ENCODE measurements around the gene MFSD12.

Gene MFSD12

DNA sequence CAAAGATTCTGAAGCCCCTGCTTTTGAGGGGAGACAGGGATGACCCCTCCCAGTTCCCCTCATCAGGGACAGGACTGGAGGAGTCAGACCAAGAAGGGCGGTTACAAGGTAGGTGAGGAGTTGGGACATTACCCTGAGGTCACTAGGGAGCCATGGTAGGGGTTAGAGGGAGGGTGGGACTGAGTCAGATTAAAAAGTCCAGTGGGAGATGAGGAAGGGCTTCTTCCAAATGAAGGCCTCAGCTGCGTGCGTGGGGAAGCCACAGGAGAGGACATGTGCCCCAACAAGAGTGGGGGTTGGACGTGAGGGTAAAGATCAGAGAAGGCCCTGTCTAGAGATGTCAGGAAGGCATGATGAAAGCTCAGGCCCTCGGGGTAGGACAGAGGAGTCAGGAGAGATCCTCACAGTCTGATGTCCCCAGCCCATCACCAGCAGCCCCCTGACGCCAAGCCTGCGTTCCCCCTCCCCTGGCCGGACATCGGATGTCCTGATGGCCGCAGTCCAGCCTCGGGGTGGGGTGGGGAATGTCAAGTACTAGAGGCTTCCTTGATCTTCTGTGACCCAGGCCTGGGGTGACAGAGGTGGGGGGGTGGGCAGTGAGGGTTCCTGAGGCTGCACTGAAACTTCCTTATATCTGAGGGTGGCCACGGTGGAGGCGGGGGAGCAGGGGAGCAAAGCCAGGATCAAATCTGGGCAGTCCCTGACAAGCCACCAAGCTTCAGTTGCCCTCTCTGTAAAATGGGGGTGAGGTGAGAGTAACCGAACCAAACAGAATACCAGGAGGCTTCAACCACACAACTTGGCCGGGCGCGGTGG lies 6.5 kb upstream of the MFSD12 start:
- DNase-seq = no peak

DNA sequence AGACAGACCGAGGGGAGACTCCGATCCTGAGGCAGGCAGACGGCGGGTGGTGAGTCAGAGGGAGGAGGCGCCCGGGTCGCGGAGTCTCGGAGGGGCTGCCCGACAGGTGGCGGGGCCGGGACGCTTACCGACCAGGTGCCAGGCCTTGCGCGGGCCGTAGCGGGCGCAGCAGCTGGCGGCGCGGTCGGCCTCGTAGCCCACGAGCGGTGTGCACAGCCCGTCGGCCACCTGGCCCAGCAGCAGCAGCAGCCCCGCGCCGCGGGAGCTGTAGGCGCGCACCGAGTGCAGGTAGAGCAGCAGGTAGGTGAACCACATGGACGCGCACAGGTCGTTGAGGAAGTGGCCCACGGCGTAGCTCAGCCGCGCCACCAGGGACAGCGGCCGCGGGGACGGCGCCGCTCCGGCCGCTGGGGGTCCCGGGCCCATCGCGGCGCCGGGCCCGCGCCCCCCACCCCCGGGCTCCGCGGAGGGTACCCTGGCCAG lies 367 bp downstream of the MFSD12 start:
- DNase-seq = peak; percentile 71

DNA sequence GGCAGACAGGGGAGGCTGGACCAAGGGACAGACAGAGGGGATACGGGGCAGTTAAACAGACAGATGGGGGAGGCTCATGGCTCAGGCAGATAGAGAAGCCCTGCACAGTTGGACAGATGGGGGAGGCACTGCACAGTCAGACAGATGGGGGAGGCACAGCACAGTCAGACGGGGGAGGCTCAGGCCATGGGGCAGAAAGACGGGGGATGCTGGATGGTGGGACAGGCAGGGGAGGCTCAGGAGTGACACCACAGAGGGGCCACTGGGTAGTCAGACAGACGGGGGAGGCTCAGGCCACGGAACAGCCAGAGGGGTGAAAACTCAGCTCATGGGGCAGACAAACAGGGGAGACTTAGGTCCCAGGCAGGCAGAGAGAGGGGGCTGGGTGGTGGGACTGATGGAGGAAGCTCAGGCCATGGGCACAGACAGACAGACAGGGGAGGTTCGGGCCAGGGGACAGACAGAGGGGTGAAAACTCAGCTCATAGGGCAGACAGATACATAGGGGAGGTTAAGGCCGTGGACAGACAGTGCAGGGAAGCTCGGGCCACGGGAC lies 886 bp downstream of the MFSD12 start:
- no peak for DNase-seq

DNA sequence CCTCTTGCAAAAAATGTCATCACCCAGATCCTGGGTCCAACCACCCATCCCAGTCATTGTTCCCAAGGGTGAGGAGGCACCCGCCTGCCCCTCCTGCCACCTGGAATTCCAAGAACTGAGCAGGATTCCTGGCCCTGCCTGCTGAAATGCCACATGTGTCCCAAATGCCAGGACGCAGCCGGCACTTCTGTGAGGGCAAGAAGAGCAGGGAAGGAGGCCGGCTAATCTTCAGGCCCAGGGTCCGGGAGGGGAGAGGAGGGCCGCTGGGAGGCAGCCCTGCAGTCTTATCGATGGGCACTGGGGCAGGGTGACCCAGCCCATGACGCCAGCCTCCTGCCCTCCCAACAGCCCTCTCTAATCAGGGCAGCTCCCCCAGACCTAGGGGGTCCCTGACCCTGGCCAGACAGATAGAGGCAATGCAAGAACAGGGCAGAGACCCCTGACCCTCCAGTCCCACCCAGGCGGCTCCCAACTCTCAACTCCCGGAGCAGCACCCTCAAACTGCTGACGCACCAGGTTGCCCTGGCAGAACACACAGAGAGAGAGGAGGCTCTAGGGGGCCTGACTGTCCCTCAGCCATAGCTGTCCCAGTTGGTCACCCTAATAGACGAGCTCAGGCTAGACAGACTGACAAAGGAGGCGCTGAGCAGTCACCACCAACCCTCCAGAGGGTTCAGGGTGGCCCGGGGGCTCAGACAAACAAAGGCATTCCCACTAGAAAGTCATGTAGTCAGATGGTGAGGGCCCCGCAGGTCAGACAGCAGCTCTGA lies 1.5 kb downstream of the MFSD12 start:
- DNase-seq = no peak

DNA sequence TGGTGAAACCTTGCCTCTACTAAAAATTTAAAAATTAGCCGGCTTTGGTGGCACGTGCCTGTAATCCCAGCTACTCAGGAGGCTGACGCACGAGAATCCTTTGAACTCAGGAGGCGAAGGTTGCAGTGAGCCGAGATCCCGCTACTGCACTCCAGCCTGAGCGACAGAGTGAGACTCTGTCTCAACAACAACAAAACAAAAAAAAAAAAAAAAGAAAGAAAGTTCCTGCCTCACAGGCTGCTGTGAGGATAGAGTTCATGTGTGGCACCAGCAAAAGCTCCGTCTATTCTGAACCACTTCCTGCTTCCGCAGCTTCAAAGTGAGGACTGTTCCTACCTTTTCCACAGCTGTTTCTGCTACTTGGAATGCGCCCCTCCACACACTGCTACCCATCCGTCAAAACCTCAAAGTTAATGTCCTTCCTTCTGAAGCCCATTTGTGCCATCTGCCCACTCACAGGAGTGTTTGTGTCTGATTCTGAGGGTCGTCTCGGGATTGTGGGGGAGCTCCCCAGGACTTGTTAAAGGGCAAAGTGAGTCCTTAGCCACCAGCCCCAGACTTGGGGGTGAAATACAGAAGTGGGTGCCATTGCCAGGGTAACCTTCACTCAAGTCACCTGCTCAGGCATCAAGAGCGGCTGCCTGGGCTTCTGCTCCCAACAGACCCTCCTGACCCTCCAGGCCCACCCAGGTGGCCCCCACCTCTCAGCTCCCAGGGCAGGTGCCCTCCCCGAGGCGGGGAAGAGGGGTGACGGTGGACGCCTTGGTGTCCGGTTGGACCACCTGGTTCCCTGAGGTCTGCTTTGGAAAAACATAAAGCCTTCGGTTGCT lies 2.9 kb downstream of the MFSD12 start:
- DNase-seq = no peak

DNA sequence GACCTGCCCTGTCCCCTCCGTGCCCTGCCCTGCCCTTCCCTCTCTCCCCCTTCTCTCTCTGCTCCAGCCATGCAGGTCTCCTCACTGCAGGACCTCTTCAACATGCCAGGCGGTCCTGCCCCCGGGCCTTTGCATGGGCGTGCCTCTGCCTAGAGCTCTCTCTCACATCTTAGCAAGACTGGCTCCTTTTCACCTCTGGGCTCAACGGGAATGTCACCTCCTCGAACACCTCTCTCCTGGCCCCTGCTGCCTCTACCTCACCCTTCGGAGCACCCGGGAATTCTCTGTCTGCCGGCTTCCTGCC lies 5.6 kb downstream of the MFSD12 start:
- no peak for DNase-seq

DNA sequence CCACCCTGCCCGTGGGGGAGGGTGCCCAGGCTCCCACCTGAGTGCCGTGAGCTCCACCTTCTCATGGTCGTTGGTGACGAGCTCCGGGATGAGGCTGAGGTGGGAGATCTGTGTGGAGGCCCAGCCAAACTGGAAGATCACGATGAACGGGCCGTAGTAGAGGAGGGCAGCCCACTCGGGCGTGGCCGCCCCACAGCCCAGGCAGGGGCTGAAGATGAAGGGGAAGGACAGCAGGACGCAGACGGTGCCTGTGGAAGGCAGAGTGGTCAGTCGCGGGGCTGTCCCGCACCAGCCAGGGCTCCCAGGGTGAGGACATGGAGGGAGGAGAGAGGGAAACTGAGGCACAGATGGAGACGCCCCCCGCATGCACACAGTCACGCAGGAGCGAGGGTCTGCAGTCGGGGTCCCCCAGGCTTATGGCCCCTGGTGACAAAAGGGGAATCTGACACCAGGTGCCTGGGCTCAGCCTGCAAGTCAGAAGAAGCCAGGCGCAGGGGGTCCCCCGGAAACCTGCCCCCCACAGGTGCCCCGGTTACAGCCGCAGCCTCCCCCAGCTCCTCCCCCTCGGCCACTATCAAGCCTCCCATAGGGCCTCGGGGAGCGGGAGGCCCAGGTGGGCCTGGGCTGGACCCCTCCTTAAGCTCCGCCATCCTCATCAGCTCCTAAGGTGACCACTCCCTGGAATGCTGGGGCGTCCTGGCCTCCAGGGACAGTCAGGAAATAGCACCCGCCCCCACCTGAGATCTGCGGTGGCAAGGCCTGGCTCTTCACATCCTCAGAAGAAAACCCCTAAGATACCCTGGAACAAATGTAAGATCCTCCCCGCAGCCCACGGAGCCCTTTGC lies 6.2 kb downstream of the MFSD12 start:
- no peak for DNase-seq

DNA sequence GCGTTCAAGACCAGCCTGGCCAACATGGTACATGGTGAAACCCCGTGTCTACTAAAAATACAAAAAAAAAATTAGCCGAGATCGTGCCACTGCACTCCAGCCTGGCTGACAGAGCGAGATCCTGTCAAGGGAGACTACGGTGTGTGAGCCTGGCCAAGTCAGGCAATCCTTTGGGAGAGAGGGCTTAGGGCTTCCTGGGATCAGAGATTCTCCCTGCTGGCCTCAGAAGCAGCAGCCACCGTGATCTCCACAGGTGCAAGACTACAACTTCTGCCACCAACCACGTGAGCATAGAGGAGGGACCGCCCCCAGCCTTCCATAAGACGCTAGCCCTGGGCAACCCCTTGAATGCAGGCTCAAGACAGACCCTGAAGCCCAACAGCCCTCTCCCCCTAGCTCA lies 7.6 kb downstream of the MFSD12 start:
- DNase-seq = no peak

DNA sequence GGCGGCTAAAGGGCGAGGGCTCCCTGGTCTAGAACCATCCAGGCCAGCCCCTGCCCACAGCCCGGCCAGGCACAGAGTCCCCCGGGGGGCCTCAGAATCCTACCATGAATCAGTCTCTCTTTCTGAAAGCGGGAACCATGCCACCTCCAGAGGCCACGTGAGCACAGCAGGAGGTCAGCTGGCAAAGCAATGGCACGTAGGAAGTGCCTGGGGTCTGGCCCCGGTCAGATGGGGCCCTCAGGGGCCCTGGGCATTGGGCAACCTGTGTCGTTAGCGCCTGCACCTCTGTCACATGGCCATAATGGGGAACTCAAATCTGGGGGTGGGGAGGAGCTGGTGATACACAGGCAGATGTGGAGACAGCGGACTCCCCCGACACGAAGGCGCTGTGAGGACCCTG lies 8.8 kb downstream of the MFSD12 start:
- no peak for DNase-seq

DNA sequence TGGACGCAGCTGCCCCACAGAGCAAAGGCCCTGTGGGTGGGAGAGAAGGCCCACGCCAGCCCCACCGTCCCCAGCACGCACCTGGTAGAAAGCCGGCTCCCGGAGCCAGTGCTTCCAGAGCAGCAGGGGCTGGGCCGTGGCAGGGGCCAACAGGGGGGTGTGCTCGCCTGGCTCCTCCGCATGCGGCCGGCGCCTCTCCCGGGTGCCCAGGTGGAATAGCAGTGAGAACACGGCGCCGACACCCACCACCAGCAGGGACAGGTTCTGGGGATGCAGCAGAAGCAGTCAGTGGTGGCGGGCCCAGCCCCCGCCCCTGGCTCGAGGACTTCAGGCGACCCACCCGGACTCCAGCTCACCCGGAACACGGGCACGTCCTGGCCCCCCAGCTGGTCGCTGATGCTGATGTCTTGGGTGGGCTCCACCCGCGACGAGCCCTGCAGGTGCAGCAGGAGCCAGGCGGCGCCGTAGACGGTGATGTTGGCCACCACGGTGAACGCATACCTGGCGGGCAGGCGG lies 9.6 kb downstream of the MFSD12 start:
- DNase-seq = no peak

DNA sequence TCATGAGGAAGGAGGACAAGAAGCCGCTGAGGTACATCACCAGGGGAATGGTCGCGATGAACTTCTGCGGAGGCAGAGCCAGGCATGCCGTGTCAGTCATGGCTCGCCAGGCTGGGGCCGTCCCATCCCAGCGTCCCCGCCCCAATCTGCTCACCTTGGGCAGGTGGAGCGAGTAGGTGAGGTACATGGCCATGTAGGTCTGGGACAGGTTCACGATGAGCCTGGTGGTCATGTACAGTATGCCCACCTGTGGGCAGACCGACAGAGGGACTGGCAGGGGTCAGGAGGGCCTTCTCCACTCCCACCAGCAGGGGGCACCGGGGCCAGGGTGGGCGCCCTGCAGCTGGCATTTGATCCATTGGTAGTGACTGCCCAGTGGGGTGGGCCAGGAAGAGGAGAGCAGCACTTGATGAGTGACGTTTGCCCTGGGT lies 10.1 kb downstream of the MFSD12 start:
- DNase-seq = no peak

DNA sequence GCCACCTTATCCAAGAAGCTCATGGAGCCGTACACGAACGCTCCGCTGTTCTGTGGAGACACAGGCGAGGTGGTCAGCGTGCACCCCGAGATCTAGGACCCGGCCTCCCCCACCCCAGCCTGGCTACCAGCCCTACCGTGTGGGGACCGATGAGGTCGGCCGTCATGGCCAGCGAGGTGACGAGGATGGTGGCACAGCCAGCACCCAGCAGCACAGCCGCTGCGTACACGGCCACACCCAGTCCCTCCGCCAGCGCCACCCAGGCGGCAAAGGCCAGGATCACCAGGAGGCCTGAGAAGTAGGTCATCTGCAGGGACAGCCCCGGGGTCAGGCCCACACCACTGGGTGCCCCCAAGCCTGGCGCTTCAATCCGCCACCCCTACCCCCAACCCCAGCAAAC lies 11.3 kb downstream of the MFSD12 start:
- DNase-seq = no peak

DNA sequence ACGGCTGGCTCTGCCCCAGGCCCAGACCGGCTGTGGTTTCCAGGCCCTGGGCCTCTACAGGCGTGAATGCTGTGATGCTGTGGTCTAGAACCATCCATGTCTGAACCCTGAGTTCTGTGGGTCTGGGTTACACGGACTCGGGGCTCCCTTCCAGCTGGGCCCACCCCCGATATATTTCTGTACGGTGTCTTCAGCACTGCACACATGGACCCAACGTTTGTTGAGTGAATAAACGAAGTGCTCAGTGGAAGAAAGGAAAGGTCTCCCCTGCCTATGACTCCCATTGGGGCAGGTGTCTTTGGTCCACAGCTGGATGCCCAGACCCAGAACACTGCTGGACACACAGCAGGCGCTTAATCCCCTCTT lies 11.7 kb downstream of the MFSD12 start:
- DNase-seq = no peak

DNA sequence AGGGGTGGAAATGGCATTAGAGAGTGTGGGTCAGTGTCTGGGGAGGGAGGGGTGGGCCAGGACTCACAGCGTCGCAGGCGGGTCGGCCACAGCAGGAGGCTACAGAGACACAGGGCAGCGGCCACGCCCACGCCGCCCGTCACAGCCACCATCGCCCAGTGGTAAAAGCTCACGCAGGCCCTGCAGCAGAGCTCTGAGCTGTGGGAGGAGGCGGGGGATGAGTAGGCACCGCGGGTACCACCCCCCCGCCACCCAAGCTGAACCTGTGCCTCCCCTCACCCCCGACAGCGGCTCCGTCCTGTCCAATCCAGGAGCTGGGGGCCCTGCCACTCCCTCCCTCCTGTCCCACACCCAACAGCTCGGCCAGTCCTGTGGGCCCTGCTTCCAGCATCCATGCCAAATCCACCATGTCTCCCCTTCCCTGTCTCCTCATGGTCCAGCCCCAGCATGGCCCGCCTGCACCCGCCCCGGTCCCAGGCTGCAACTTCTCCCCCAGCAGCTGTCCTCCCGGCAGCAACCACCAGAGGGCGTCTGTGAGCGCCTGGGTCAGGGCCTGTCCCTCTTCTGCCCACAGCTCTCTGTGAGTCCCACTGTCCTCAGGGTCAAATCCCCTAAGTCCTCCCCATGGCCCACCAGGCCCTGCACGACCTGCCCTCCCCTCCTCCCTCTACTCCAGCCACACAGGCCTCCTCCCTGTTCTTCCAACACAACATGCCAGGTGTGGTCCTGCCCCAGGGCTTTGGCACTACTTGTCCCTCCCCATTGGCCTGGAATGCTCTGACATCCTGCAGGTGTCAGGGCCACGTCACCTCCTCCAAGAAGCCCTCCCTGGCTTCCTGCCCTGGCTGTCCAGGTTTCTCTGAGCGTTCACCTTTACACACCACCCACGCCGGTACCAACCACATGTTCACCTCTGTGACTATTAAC lies 12.4 kb downstream of the MFSD12 start:
- DNase-seq = peak; percentile 51

DNA sequence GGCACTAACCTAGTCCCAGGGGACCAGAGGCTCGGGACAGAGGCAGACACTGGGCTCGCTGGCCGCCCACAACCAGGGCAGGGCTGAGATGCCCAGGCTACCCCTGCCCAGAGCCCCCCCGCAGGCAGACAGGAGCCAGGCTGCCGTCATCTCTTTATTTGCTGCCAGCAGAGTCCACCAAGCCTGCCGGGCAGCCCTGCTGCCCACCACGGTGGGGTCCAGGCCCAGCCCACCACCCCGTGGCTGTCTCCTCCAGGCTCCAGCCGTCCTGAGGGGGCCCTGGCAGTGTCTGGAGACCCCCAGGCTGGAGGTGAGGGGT lies 13.4 kb downstream of the MFSD12 start:
- DNase-seq = no peak

DNA sequence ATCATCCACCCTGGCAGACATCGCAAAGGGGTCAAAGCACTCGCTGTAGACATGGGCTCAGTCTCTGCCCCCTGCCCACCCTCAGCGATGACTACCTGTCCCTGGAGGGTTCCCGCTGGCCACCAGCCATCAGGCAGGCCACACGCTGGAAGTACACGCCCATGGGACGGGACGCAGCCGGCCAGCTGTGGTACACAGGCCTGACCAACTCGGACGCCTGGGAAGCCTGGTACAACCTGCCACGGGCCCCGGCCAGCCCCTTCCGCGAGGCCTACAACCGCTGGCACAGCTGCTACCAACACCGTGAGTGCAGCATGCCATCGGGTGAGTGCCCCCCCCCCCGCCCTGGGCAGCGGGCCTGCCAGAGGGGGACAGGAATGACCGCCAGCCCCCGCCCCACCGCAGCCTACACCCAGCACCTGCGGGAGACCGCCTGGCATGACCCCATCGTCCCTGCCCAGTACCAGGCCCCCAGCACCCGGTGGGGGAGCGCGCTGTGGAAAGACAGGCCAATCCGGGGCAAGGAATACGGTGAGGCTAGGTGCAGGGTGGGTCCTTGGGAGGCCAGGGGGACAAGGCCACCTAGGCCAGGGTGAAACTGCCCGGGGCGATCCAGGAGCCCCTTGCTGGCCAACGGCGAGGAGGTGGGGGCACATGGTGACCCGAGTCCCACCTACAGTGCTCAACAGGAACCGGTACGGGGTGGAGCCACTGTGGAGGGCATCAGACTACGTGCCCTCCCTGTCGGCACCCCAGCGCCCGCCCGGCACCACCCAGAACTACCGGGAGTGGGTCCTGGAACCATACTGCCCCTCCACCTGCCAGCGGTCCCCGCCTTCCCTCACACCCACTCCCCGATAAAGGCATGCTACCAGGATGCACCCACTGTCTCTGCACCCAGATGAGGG lies 14.0 kb downstream of the MFSD12 start:
- no peak for DNase-seq

DNA sequence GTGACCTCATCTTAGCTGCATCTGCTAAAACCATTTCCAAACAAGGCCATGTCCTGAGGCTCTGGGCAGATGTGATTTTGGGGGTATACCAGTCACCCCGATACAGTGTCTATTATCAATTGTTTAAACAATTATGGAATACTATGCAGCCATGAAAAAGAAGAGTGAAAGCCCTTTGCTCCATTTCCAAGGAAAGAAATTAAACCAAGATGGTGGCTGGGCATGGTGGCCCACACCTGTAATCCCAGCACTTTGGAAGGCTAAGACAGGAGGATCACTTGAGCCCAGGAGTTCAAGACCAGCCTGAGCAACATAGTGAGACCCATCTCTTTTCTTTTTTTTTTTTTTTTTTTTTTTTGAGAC lies 17.6 kb downstream of the MFSD12 start:
- no peak for DNase-seq

DNA sequence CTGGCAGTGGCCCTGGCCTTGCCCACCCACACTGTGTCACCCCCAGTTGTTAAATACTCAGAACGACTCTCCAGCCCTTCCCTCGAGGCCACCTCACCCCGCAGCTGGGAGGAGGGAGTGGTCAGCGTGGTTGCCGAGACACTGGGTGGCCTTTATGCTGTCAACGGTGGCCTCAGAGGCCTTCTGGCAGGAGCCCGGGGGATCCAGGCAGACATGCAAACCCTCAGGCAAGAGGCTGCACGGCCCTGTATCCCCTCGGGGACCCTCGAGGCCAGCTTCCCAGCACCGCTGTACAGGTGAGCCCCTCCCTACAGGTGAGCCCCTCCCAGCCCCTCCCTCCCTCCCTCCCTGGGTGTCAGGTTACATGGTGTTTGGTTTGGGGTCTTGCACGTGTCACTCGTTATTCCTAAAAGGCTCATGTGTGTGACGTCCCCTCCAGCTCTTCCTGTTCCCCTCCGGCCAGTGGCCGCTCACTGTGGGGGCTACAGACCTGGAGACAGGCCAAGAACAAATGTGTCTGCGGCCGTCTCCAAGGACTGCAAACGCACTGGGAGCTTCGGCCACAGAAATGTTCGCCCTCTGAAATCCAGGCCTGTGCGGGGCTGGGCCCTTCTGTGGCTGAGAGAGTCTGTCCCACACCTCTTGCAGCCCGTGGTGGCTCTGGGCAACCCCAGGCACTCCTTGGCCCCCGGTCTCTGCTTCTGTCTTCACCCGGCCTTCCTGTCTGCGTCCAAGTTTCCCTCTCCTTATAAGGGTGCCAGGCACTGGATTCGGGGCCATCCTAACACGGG lies 18.2 kb downstream of the MFSD12 start, which contains the start of gene TEKTIP1:
TEKTIP1 (plus strand) TSS at position 210 of the 791 bp plus-strand sequence; CDS start at position 214, 4 bp downstream.
- no peak for DNase-seq

Data from right kidney (tissue), 1 donor.